ENCODE results near the gene SGMS2. TPM values are rescaled to one million over a fixed set of nuclear protein-coding genes. Genes with fewer than 3 reads are reported as not detected.

The SGMS2 gene
- total RNA-seq, 2 experiments from 2014 or later = not detected

GRCh38 chr4:107885865-107886264 is 61.1 kb downstream of the SGMS2 start:
- no peak for ATAC-seq
- no peak for DNase-seq
- Mint-ChIP-seq H3K27ac (no peak overlapping the region), H3K4me3 (no peak overlapping the region), H3K4me1 (ENCODE audit: low read depth) (no peaks in the 10 kb centered on the region), H3K27me3 (ENCODE audit: low read depth) (peaks cover 14% of the 10 kb centered on the region), H3K36me3 (ENCODE audit: low read depth) (no peaks in the 10 kb centered on the region), H3K9me3 (ENCODE audit: insufficient read depth) (peaks cover 15% of the 10 kb centered on the region)
- ChIA-PET POLR2A (no interaction called here), CTCF (no interaction called here)

GRCh38 chr4:107888237-107888636 is 63.5 kb downstream of the SGMS2 start:
- Mint-ChIP-seq H3K36me3 (ENCODE audit: low read depth) (no peaks in the 10 kb centered on the region), H3K4me1 (ENCODE audit: low read depth) (no peaks in the 10 kb centered on the region), H3K27ac (no peak overlapping the region), H3K4me3 (no peak overlapping the region), H3K27me3 (ENCODE audit: low read depth) (peaks cover 6% of the 10 kb centered on the region), H3K9me3 (ENCODE audit: insufficient read depth) (peaks cover 15% of the 10 kb centered on the region)
- DNase-seq (no peak), ATAC-seq (no peak)
- ChIA-PET CTCF (no interaction called here), POLR2A (no interaction called here)

- POLR2A ChIA-PET = no interaction called here
Observed at GRCh38 chr4:107890779-107891178, 66.0 kb downstream of the SGMS2 start.

GRCh38 chr4:107891299-107891698 is 66.6 kb downstream of the SGMS2 start:
- no peak overlapping the region for H3K27ac Mint-ChIP-seq
- ATAC-seq (no peak), DNase-seq (no peak)
- H3K36me3 Mint-ChIP-seq (ENCODE audit: low read depth) = no peaks in the 10 kb centered on the region
- H3K9me3 Mint-ChIP-seq (ENCODE audit: insufficient read depth) = peaks cover 15% of the 10 kb centered on the region
- CTCF ChIA-PET = no interaction called here
- POLR2A ChIA-PET = no interaction called here
- H3K4me1 Mint-ChIP-seq (ENCODE audit: low read depth) = no peaks in the 10 kb centered on the region
- peaks cover 8% of the 10 kb centered on the region for H3K27me3 Mint-ChIP-seq (ENCODE audit: low read depth)
- no peak overlapping the region for H3K4me3 Mint-ChIP-seq

More at GRCh38 chr4:107890779-107891178, 66.0 kb downstream of the SGMS2 start:
- Mint-ChIP-seq H3K27me3 (ENCODE audit: low read depth) (peaks cover 4% of the 10 kb centered on the region), H3K27ac (no peak overlapping the region), H3K4me1 (ENCODE audit: low read depth) (no peaks in the 10 kb centered on the region), H3K9me3 (ENCODE audit: insufficient read depth) (peaks cover 15% of the 10 kb centered on the region), H3K4me3 (no peak overlapping the region), H3K36me3 (ENCODE audit: low read depth) (no peaks in the 10 kb centered on the region)
- CTCF ChIA-PET = no interaction called here
- ATAC-seq (no peak), DNase-seq (no peak)

GRCh38 chr4:107893171-107894137 is 68.7 kb downstream of the SGMS2 start:
- Mint-ChIP-seq H3K4me3 (no peak overlapping the region), H3K36me3 (ENCODE audit: low read depth) (no peaks in the 10 kb centered on the region), H3K4me1 (ENCODE audit: low read depth) (no peaks in the 10 kb centered on the region), H3K9me3 (ENCODE audit: insufficient read depth) (peaks cover 9% of the 10 kb centered on the region), H3K27me3 (ENCODE audit: low read depth) (peaks cover 17% of the 10 kb centered on the region), H3K27ac (no peak overlapping the region)
- ChIA-PET POLR2A (no interaction called here), CTCF (interaction anchor here (0.8 kb wide), 1 partner anchor 45 kb away, joined by 3 read pairs; no protein-coding TSS in a partner anchor)
- no peak for DNase-seq
- no peak for ATAC-seq

- ChIA-PET CTCF (no interaction called here), POLR2A (no interaction called here)
- H3K36me3 Mint-ChIP-seq (ENCODE audit: low read depth) = no peaks in the 10 kb centered on the region
- ATAC-seq (no peak), DNase-seq (no peak)
- peaks cover 20% of the 10 kb centered on the region for H3K27me3 Mint-ChIP-seq (ENCODE audit: low read depth)
- no peaks in the 10 kb centered on the region for H3K4me1 Mint-ChIP-seq (ENCODE audit: low read depth)
- no peak overlapping the region for H3K4me3 Mint-ChIP-seq
- H3K27ac Mint-ChIP-seq = no peak overlapping the region
- peaks cover 5% of the 10 kb centered on the region for H3K9me3 Mint-ChIP-seq (ENCODE audit: insufficient read depth)
Observed at GRCh38 chr4:107894138-107894603, 69.4 kb downstream of the SGMS2 start.

- Mint-ChIP-seq H3K4me1 (ENCODE audit: low read depth) (no peaks in the 10 kb centered on the region), H3K27me3 (ENCODE audit: low read depth) (peaks cover 27% of the 10 kb centered on the region), H3K9me3 (ENCODE audit: insufficient read depth) (no peaks in the 10 kb centered on the region), H3K27ac (no peak overlapping the region), H3K4me3 (no peak overlapping the region), H3K36me3 (ENCODE audit: low read depth) (no peaks in the 10 kb centered on the region)
- POLR2A ChIA-PET = no interaction called here
- no peak for ATAC-seq
- CTCF ChIA-PET = no interaction called here
- DNase-seq = no peak
Observed at GRCh38 chr4:107896158-107896645, 71.5 kb downstream of the SGMS2 start.

- no peaks in the 10 kb centered on the region for H3K9me3 Mint-ChIP-seq (ENCODE audit: insufficient read depth)
Observed at GRCh38 chr4:107896646-107897045, 71.9 kb downstream of the SGMS2 start.

GRCh38 chr4:107897823-107898222 is 73.1 kb downstream of the SGMS2 start:
- Mint-ChIP-seq H3K27me3 (ENCODE audit: low read depth) (peaks cover 27% of the 10 kb centered on the region), H3K36me3 (ENCODE audit: low read depth) (no peaks in the 10 kb centered on the region), H3K4me3 (no peak overlapping the region), H3K9me3 (ENCODE audit: insufficient read depth) (no peaks in the 10 kb centered on the region), H3K27ac (no peak overlapping the region), H3K4me1 (ENCODE audit: low read depth) (no peaks in the 10 kb centered on the region)
- no peak for ATAC-seq
- ChIA-PET POLR2A (no interaction called here), CTCF (interaction anchor here (1.6 kb wide), 1 partner anchor 15 kb away, joined by 3 read pairs; no protein-coding TSS in a partner anchor)
- no peak for DNase-seq

More at GRCh38 chr4:107896646-107897045, 71.9 kb downstream of the SGMS2 start:
- peaks cover 27% of the 10 kb centered on the region for H3K27me3 Mint-ChIP-seq (ENCODE audit: low read depth)
- no peaks in the 10 kb centered on the region for H3K36me3 Mint-ChIP-seq (ENCODE audit: low read depth)
- H3K4me3 Mint-ChIP-seq = no peak overlapping the region
- ATAC-seq (no peak), DNase-seq (no peak)
- POLR2A ChIA-PET = no interaction called here
- H3K4me1 Mint-ChIP-seq (ENCODE audit: low read depth) = no peaks in the 10 kb centered on the region
- H3K27ac Mint-ChIP-seq = no peak overlapping the region
- CTCF ChIA-PET = no interaction called here

- Mint-ChIP-seq H3K9me3 (ENCODE audit: insufficient read depth) (no peaks in the 10 kb centered on the region), H3K4me3 (no peak overlapping the region), H3K27ac (no peak overlapping the region), H3K27me3 (ENCODE audit: low read depth) (peaks cover 27% of the 10 kb centered on the region), H3K4me1 (ENCODE audit: low read depth) (no peaks in the 10 kb centered on the region), H3K36me3 (ENCODE audit: low read depth) (no peaks in the 10 kb centered on the region)
- ChIA-PET POLR2A (no interaction called here), CTCF (no interaction called here)
- DNase-seq = no peak
- no peak for ATAC-seq
Observed at GRCh38 chr4:107900067-107900466, 75.3 kb downstream of the SGMS2 start.

- POLR2A ChIA-PET = interaction anchor here (0.6 kb wide), 1 partner anchor 322 kb away, joined by 4 read pairs; no protein-coding TSS in a partner anchor
- H3K27ac Mint-ChIP-seq = no peak overlapping the region
- no peaks in the 10 kb centered on the region for H3K9me3 Mint-ChIP-seq (ENCODE audit: insufficient read depth)
- no peak for DNase-seq
- no peak for ATAC-seq
- H3K27me3 Mint-ChIP-seq (ENCODE audit: low read depth) = peaks cover 24% of the 10 kb centered on the region
- H3K4me1 Mint-ChIP-seq (ENCODE audit: low read depth) = no peaks in the 10 kb centered on the region
- H3K4me3 Mint-ChIP-seq = no peak overlapping the region
- no peaks in the 10 kb centered on the region for H3K36me3 Mint-ChIP-seq (ENCODE audit: low read depth)
- CTCF ChIA-PET = interaction anchor here (1.7 kb wide), 1 partner anchor 12 kb away, joined by 10 read pairs; no protein-coding TSS in a partner anchor
Observed at GRCh38 chr4:107900508-107900907, 75.8 kb downstream of the SGMS2 start.

GRCh38 chr4:107901213-107901934 is 76.6 kb downstream of the SGMS2 start:
- ATAC-seq (no peak), DNase-seq (no peak)
- Mint-ChIP-seq H3K27me3 (ENCODE audit: low read depth) (peaks cover 19% of the 10 kb centered on the region), H3K4me1 (ENCODE audit: low read depth) (no peaks in the 10 kb centered on the region), H3K4me3 (no peak overlapping the region), H3K9me3 (ENCODE audit: insufficient read depth) (no peaks in the 10 kb centered on the region), H3K36me3 (ENCODE audit: low read depth) (no peaks in the 10 kb centered on the region), H3K27ac (no peak overlapping the region)
- ChIA-PET CTCF (interaction anchor here (0.8 to 1.7 kb wide), 2 partner anchors 11 to 143 kb away, joined by 4 to 10 read pairs; no protein-coding TSS in a partner anchor), POLR2A (interaction anchor here (0.6 kb wide), 2 partner anchors 323 to 1446 kb away, joined by 4 read pairs; no protein-coding TSS in a partner anchor)

Measured in activated CD8-positive, alpha-beta T cell treated with anti-CD3 and anti-CD28 coated beads, Interleukin-2, amount 10 ng/mL, durations not matched to agents 7 days and 5 days (primary cell).